ENCODE results near the gene CDK6. TPM values are rescaled to one million over a fixed set of nuclear protein-coding genes. Genes with fewer than 3 reads are reported as not detected.

The CDK6 gene
- total and polyA plus RNA-seq, 8 donors: 2.6 to 86.3 (median 15.5) TPM

DNA sequence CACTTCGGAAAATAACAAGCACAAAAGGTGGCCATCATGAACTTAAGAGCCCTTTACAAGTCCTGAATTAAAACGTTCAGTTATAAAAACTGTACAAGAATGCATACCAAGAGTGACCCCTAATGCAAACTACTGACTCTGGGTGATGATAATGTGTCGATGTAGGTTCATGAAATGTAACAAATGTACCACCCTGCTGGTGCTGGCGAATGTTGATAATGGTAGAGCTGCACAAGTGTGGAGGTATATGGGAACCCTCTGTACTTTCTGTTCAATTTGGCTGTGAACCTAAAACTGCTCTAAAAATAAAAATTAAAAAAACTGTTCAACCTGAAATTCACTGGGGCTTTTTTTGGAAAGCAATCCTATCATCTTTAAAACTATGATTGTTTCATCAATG lies 249.5 kb downstream of the CDK6 start:
- intact Hi-C loops (cut with DNase I; ENCODE audit: low total_unique reads): no loop called here
- Histone ChIP-seq H3K4me1 (peaks cover 37 to 64% (median 49%) of the 10 kb centered on the region in 4 donors), H3K9me3 (no peaks in the 10 kb centered on the region), H3K27ac (peak overlapping the region in 2 of 5 donors; percentile 4 to 5), H3K4me3 (no peak overlapping the region), H3K36me3 (peaks cover 0 to under 1% (median 0%) of the 10 kb centered on the region in 4 donors), H3K27me3 (no peaks in the 10 kb centered on the region)
- TF ChIP-seq EP300 (IDR thresholded peaks at IDR 0.05): no peak
- no peak for TF ChIP-seq POLR2A (IDR thresholded peaks at IDR 0.05)
- TF ChIP-seq, protein P1, sequence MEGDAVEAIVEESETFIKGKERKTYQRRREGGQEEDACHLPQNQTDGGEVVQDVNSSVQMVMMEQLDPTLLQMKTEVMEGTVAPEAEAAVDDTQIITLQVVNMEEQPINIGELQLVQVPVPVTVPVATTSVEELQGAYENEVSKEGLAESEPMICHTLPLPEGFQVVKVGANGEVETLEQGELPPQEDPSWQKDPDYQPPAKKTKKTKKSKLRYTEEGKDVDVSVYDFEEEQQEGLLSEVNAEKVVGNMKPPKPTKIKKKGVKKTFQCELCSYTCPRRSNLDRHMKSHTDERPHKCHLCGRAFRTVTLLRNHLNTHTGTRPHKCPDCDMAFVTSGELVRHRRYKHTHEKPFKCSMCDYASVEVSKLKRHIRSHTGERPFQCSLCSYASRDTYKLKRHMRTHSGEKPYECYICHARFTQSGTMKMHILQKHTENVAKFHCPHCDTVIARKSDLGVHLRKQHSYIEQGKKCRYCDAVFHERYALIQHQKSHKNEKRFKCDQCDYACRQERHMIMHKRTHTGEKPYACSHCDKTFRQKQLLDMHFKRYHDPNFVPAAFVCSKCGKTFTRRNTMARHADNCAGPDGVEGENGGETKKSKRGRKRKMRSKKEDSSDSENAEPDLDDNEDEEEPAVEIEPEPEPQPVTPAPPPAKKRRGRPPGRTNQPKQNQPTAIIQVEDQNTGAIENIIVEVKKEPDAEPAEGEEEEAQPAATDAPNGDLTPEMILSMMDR (IDR thresholded peaks at IDR 0.05): no peak
- TF ChIP-seq POLR2AphosphoS5 (IDR thresholded peaks at IDR 0.05): no peak
- 34 to 57% (median 53%) methylated on average over 4 of the region's 4 CpGs for WGBS, 5 donors
- DNase-seq: no peak

GRCh38 chr7:92586403-92586802 lies 250.0 kb downstream of the CDK6 start:
- H3K27me3 ChIP-seq: no peaks in the 10 kb centered on the region
- no peak for TF ChIP-seq EP300 (IDR thresholded peaks at IDR 0.05)
- no peak for TF ChIP-seq POLR2AphosphoS5 (IDR thresholded peaks at IDR 0.05)
- no peak for TF ChIP-seq POLR2A (IDR thresholded peaks at IDR 0.05)
- TF ChIP-seq, protein P1 (IDR thresholded peaks at IDR 0.05): no peak
- H3K4me1 ChIP-seq: peaks cover 37 to 68% (median 49%) of the 10 kb centered on the region in 4 donors
- peaks cover 0 to 5% (median 0%) of the 10 kb centered on the region in 4 donors for H3K36me3 ChIP-seq
- H3K27ac ChIP-seq: peak overlapping the region in 2 of 5 donors; percentile 4 to 5
- intact Hi-C loops (cut with DNase I; ENCODE audit: low total_unique reads): no loop called here
- peak in 1 of 2 donors; percentile 16 for DNase-seq
- H3K9me3 ChIP-seq: no peaks in the 10 kb centered on the region
- no peak overlapping the region for H3K4me3 ChIP-seq

GRCh38 chr7:92584953-92585352 lies 251.4 kb downstream of the CDK6 start:
- intact Hi-C loops (cut with DNase I; ENCODE audit: low total_unique reads): no loop called here
- Histone ChIP-seq H3K27ac (no peak overlapping the region), H3K36me3 (peaks cover 4 to 19% (median 14%) of the 10 kb centered on the region in 4 donors), H3K9me3 (no peaks in the 10 kb centered on the region), H3K27me3 (no peaks in the 10 kb centered on the region), H3K4me3 (no peak overlapping the region), H3K4me1 (peaks cover 30 to 62% (median 47%) of the 10 kb centered on the region in 4 donors)
- TF ChIP-seq POLR2A (IDR thresholded peaks at IDR 0.05) (no peak), EP300 (IDR thresholded peaks at IDR 0.05) (no peak), POLR2AphosphoS5 (IDR thresholded peaks at IDR 0.05) (no peak)
- TF ChIP-seq, protein P1 (IDR thresholded peaks at IDR 0.05): no peak
- no peak for DNase-seq

DNA sequence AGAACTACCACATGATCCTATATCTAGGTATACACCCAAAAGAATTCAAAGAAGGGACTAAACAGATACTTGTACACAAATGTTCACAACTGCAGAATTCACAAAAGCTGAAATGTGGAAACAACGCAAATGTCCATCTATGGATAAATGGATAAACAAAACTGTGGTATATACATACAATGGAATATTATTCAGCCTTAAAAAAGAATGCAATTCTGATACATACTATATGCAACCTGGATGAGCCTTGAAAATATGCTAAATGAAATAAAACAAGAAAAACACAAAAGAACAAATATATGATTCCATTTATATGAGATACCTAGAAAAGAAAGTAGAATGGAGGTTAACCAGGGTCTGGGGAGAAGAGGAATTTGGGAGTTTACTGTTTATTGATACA lies 253.4 kb downstream of the CDK6 start:
- Histone ChIP-seq H3K9me3 (no peaks in the 10 kb centered on the region), H3K27me3 (no peaks in the 10 kb centered on the region), H3K36me3 (peaks cover 22 to 39% (median 33%) of the 10 kb centered on the region in 4 donors), H3K27ac (no peak overlapping the region), H3K4me1 (peaks cover 16 to 46% (median 33%) of the 10 kb centered on the region in 4 donors), H3K4me3 (no peak overlapping the region)
- TF ChIP-seq EP300 (IDR thresholded peaks at IDR 0.05): no peak
- no peak for TF ChIP-seq POLR2A (IDR thresholded peaks at IDR 0.05)
- TF ChIP-seq, protein P1 (IDR thresholded peaks at IDR 0.05): no peak
- no peak for TF ChIP-seq POLR2AphosphoS5 (IDR thresholded peaks at IDR 0.05)
- WGBS, 5 donors: 88 to 100% (median 98%) methylated on average over 1 of the region's 1 CpG
- intact Hi-C loops (cut with DNase I; ENCODE audit: low total_unique reads): no loop called here
- no peak for DNase-seq

All from stomach (tissue), 9 donors.